K562 (cell line): Measurements from ENCODE around the gene LAMA4. TPM values are rescaled to one million over a fixed set of nuclear protein-coding genes. Genes with fewer than 3 reads are reported as not detected.

Experiments
- ATAC-seq: fragments of 200-7000 bp; cut with Tn5 transposase; 3 replicates; pipeline ENCODE4 v1.9.1; 2020; ENCODE audit warnings: moderate library complexity
- BruUV-seq: library from RNA; stranded (reverse); fragments of 400-500 nt; replicated peaks from 2 replicates; lab custom pipeline; 2021; lab: Mats Ljungman, UMichigan
- CTCF ChIA-PET: fragments of 300-600 bp; formaldehyde crosslinking; extraction: SDS; loops from one replicate; lab custom pipeline; 2021; ENCODE audit warnings: low intra/inter-chr PET ratio; lab: Yijun Ruan, JAX
- POLR2A ChIA-PET: fragments of 300-600, 350-650 bp; sonication (Branson Sonifier 250); formaldehyde crosslinking; extraction: SDS; loops from one replicate; lab custom pipeline; 2021; ENCODE audit warnings: antibody characterized with exemption, inconsistent platforms; lab: Yijun Ruan, JAX
- DNase-seq, 4 experiments: peaks; one replicate each; pipeline versions ENCODE4 v3.0.0 to v3.0.0-alpha.2; 2011 to 2018; ENCODE audit warnings: low spot score in 3 of 4, mixed read lengths in 3 of 4; ENCODE audit errors: extremely low read depth in 1 of 4
- FAIRE-seq: peaks from 2 replicates; lab custom pipeline; 2011; peaks lifted over from hg19 to GRCh38; lab: Jason Lieb, UNC
- H2AFZ ChIP-seq: 2 replicates; pipeline ENCODE4 v1.6.0; 2011; ENCODE audit warnings: low read depth, low read length, control low read depth, inconsistent platforms
- H3K27ac ChIP-seq: fragments of 200-600 bp; 3 replicates; pipeline ENCODE4 v1.8.0; 2011; ENCODE audit warnings: low read depth, mild to moderate bottlenecking, control low read depth, inconsistent platforms, low read length, moderate library complexity, mixed read lengths; ENCODE audit errors: extremely low read depth
- H3K27me3 ChIP-seq, 2 experiments: fragments of 300-600 bp in 1 of 2; 2 replicates in 1 of 2; 3 replicates in 1 of 2; pipeline versions ENCODE4 v1.6.0 to v1.8.0; 2011; ENCODE audit warnings: inconsistent platforms in 2 of 2, low read length in 2 of 2, mild to moderate bottlenecking in 1 of 2, mixed read lengths in 1 of 2, moderate library complexity in 1 of 2; ENCODE audit not compliant: control insufficient read depth in 2 of 2, insufficient read depth in 2 of 2
- H3K36me3 ChIP-seq: fragments of 300-600 bp; 3 replicates; pipeline ENCODE4 v1.8.0; 2011; ENCODE audit warnings: mild to moderate bottlenecking, low read length, inconsistent platforms; ENCODE audit not compliant: control insufficient read depth, insufficient read depth
- H3K4me1 ChIP-seq, 2 experiments: fragments of 200-600 bp in 1 of 2; replicated peaks in 1 of 2; 2 replicates in 1 of 2; 3 replicates in 1 of 2; pipeline versions ENCODE4 v1.5.1 to v1.8.0; 2011; ENCODE audit warnings: inconsistent platforms in 2 of 2, low read length in 2 of 2, mild to moderate bottlenecking in 1 of 2, mixed read lengths in 1 of 2, moderate library complexity in 1 of 2; ENCODE audit not compliant: control insufficient read depth in 2 of 2, insufficient read depth in 2 of 2
- H3K4me2 ChIP-seq: 2 replicates; pipeline ENCODE4 v1.6.1; 2011; ENCODE audit warnings: low read length, control low read depth, inconsistent platforms, mixed read lengths; ENCODE audit not compliant: insufficient read depth
- H3K4me3 ChIP-seq: fragments of 200-600 bp; sonication (generic), shearing (Covaris generic); 2 replicates; pipeline ENCODE4 v1.5.1; 2016; ENCODE audit warnings: control low read depth, inconsistent platforms
- H3K79me2 ChIP-seq: fragments of 200-600 bp; 3 replicates; pipeline ENCODE4 v1.8.0; 2011; ENCODE audit warnings: low read length, inconsistent platforms; ENCODE audit not compliant: control insufficient read depth, insufficient read depth
- H3K9ac ChIP-seq, 2 experiments: 2 replicates each; pipeline versions ENCODE4 v1.6.0 to v1.6.1; 2011; ENCODE audit warnings: low read depth in 2 of 2, low read length in 2 of 2, control low read depth in 1 of 2, inconsistent platforms in 1 of 2, mild to moderate bottlenecking in 1 of 2, mixed read lengths in 1 of 2; ENCODE audit not compliant: insufficient read depth in 1 of 2
- H3K9me1 ChIP-seq: one replicate; pipeline ENCODE4 v1.6.0; 2011; ENCODE audit warnings: inconsistent platforms, mild to moderate bottlenecking, low read length, moderate library complexity; ENCODE audit not compliant: control insufficient read depth, insufficient read depth
- H3K9me3 ChIP-seq: replicated peaks from 2 replicates; pipeline ENCODE4 v1.5.1; 2011; ENCODE audit warnings: low read depth, low read length, inconsistent platforms; ENCODE audit not compliant: control insufficient read depth, insufficient read depth
- H4K20me1 ChIP-seq: replicated peaks from 2 replicates; pipeline ENCODE4 v1.6.1; 2011; ENCODE audit warnings: low read length, inconsistent platforms, mixed read lengths; ENCODE audit not compliant: control insufficient read depth, insufficient read depth
- ASH1L ChIP-seq: fragments of 450-650 bp; IDR thresholded peaks from 2 replicates; pipeline ENCODE4 v1.6.1; 2018; ENCODE audit warnings: borderline replicate concordance, mild to moderate bottlenecking, low read depth; ENCODE audit not compliant: partially characterized antibody
- C11orf30 ChIP-seq: fragments of 450-650 bp; IDR thresholded peaks from 2 replicates; pipeline ENCODE4 v1.6.1; 2016; ENCODE audit warnings: low read depth, mild to moderate bottlenecking
- CAMTA2 ChIP-seq: fragments of 250-450 bp; sonication (Bioruptor Pico); conservative IDR thresholded peaks from 2 replicates; pipeline ENCODE4 v1.5.1; 2022
- CREB3L1 ChIP-seq: fragments of 450-650 bp; IDR thresholded peaks from 2 replicates; pipeline ENCODE4 v1.6.1; 2014; ENCODE audit warnings: low read depth, mild to moderate bottlenecking, moderate library complexity, borderline replicate concordance
- DMBX1 ChIP-seq: fragments of 250-450 bp; sonication (Bioruptor Pico); IDR thresholded peaks from 2 replicates; pipeline ENCODE4 v1.8.0; 2022; ENCODE audit warnings: inconsistent platforms, mild to moderate bottlenecking, moderate library complexity, borderline replicate concordance
- EP400 ChIP-seq: fragments of 450-650 bp; IDR thresholded peaks from 2 replicates; pipeline ENCODE4 v1.6.1; 2017; ENCODE audit warnings: antibody characterized with exemption, mild to moderate bottlenecking, moderate library complexity
- FOSL1 ChIP-seq: fragments of 200-800 bp; sonication (Bioruptor generic); conservative IDR thresholded peaks from 2 replicates; pipeline ENCODE4 v1.6.1; 2016; ENCODE audit warnings: missing genetic modification characterization, missing compliant biosample characterization
- NR3C1 ChIP-seq: sonication (generic); formaldehyde crosslinking; IDR thresholded peaks from 2 replicates; pipeline ENCODE4 v1.8.1; 2022; ENCODE audit warnings: missing genetic modification reagents
- PRPF4 ChIP-seq: fragments of 200-400 bp; formaldehyde crosslinking; IDR thresholded peaks from one replicate; pipeline ENCODE4 v1.6.1; 2017; ENCODE audit warnings: low read length, low read depth, mild to moderate bottlenecking; ENCODE audit not compliant: insufficient read depth, poor library complexity, severe bottlenecking
- SIRT6 ChIP-seq: IDR thresholded peaks from one replicate; pipeline ENCODE4 v1.6.1; 2012; ENCODE audit warnings: low read depth, mild to moderate bottlenecking, control low read depth, inconsistent platforms, low read length, moderate library complexity
- SMARCA5 ChIP-seq: fragments of 450-650 bp; IDR thresholded peaks from 2 replicates; pipeline ENCODE4 v1.6.1; 2016
- ZBTB8A ChIP-seq: fragments of 450-650 bp; IDR thresholded peaks from 2 replicates; pipeline ENCODE4 v1.6.1; 2018; ENCODE audit warnings: mild to moderate bottlenecking, moderate library complexity; ENCODE audit not compliant: partially characterized antibody
- ZC3H11A ChIP-seq: IDR thresholded peaks from 2 replicates; pipeline ENCODE4 v1.6.1; 2012; ENCODE audit warnings: low read depth, low read length, improper control_type of control experiment
- ZNF316 ChIP-seq: fragments of 450-650 bp; IDR thresholded peaks from 2 replicates; pipeline ENCODE4 v1.6.1; 2016
- ZSCAN29 ChIP-seq: fragments of 450-650 bp; IDR thresholded peaks from 2 replicates; pipeline ENCODE4 v1.6.1; 2017
- WGBS: fragments of 100-300 bp; shearing (Covaris generic); methylation state at CpG from one replicate; pipeline ENCODE4 v1.1.6; 2016; ENCODE audit warnings: low coverage, mixed read lengths; ENCODE audit not compliant: insufficient coverage; ENCODE audit errors: missing lambda C conversion rate; 5-methylcytosine and 5-hydroxymethylcytosine counted together
- in situ Hi-C: fragments of 300-500 bp; cut with MboI; formaldehyde crosslinking; loops from 4 replicates; pipeline ENCODE4 v1.15.0; 2018; ENCODE audit warnings: inconsistent platforms, mixed read lengths
- intact Hi-C: fragments of 100-400 bp; cut with micrococcal nuclease; formaldehyde crosslinking; loops from 2 replicates; pipeline ENCODE4 v1.14.2; 2022
- polyA plus RNA-seq, 8 experiments: library from polyadenylated mRNA; depleted of rRNA in 4 of 8; stranded (reverse) in 5 of 8; unstranded in 3 of 8; fragments of >200 nt; fragmentation: Nextera tagmentation in 2 of 8; fragmentation: Illumina TruSeq in 1 of 8; extraction: Ambion mirVana in 2 of 8; extraction: Trizol in 1 of 8; gene quantifications; 2 replicates each; pipeline versions ENCODE4 v1.2.1 to v1.2.3, GENCODE V29; 2011 to 2014; ENCODE audit warnings: inconsistent platforms in 1 of 8, missing spikeins in 1 of 8
- total RNA-seq, 7 experiments: library from RNA; depleted of rRNA in 6 of 7; stranded (reverse); fragments of >200 nt in 6 of 7; fragmentation: Illumina TruSeq in 2 of 7; extraction: Trizol in 2 of 7; gene quantifications; 2 replicates each; pipeline versions ENCODE4 v1.2.1 to v1.2.3, GENCODE V29; 2011 to 2021; ENCODE audit warnings: low replicate concordance in 1 of 7
- TF ChIP-seq, protein P1 (sequence below), 2 experiments: fragments of 450-650 bp in 1 of 2; sonication (generic) in 1 of 2; formaldehyde crosslinking in 1 of 2; IDR thresholded peaks in 1 of 2; conservative IDR thresholded peaks in 1 of 2; 2 replicates each; pipeline versions ENCODE4 v1.6.1 to v1.8.1; 2016 to 2023; ENCODE audit warnings: mild to moderate bottlenecking in 2 of 2, moderate library complexity in 2 of 2, inconsistent platforms in 1 of 2, missing genetic modification reagents in 1 of 2
- TF ChIP-seq, protein P2 (sequence below), 3 experiments: IDR thresholded peaks in 2 of 3; conservative IDR thresholded peaks in 1 of 3; 2 replicates each; pipeline ENCODE4 v1.5.1; 2011 to 2012; ENCODE audit warnings: low read length in 3 of 3, mild to moderate bottlenecking in 3 of 3, control low read depth in 2 of 3, improper control_type of control experiment in 1 of 3, inconsistent platforms in 1 of 3, low read depth in 1 of 3, mixed read lengths in 1 of 3, moderate library complexity in 1 of 3; ENCODE audit not compliant: insufficient read depth in 2 of 3

Gene LAMA4
- total and polyA plus RNA-seq, 9 of the 15 experiments (the other 6 are each of a cell fraction or from before 2014, with no cell fraction given), result 0.05 to 2.9 (median 0.51) TPM

DNA sequence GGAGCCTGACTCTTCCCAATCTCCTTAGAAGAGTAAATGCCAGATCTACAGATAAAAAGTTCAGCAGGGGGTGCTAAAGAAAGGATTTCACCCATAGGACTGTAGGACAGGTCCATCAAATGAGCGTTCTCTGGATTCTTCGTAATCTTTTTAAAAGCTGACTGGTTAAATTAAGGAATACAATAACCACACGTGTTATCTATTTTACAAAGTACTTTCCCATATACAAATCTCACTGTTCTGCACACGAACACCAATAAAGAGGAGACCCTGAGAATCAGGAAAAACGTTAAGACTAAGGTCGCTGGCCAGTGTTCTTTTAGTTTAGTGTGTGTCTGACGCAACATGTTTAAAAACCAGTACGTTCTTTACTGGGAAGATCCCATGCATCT is 167.6 kb downstream of the LAMA4 start:
- 1% methylated on average over 8 of the region's 8 CpGs for WGBS
- FAIRE-seq, result peak; percentile 78
- POLR2A ChIA-PET, result interaction anchor here (0.7 to 1.8 kb wide), 3 partner anchors 13 to 58 kb away, joined by 3 to 9 read pairs (median 3); no protein-coding TSS in a partner anchor
- TF ChIP-seq CAMTA2 (CRISPR knock-in tag) (no peak), C11orf30 (peak; percentile 24; the same call in 1 of the 2 replicates), ZC3H11A (no peak), NR3C1 (CRISPR knock-in tag) (no peak), PRPF4 (no peak), ZNF316 (peak; percentile 33), ZBTB8A (no peak), EP400 (no peak), ZSCAN29 (no peak), FOSL1 (tag) (0 out of 2 replicates have a peak, but pooled peaks have one; percentile 39), ASH1L (no peak), DMBX1 (no peak), SIRT6 (no peak), SMARCA5 (no peak), CREB3L1 (0 out of 2 replicates have a peak, but pooled peaks have one; percentile 18)
- TF ChIP-seq, protein P1, sequence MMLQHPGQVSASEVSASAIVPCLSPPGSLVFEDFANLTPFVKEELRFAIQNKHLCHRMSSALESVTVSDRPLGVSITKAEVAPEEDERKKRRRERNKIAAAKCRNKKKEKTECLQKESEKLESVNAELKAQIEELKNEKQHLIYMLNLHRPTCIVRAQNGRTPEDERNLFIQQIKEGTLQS (IDR thresholded peaks at IDR 0.05), result peak; percentile 68; the same call in 1 of the 2 replicates
- TF ChIP-seq, protein P1 (CRISPR knock-in tag; conservative IDR thresholded peaks at IDR 0.05), result no peak
- TF ChIP-seq, protein P2, sequence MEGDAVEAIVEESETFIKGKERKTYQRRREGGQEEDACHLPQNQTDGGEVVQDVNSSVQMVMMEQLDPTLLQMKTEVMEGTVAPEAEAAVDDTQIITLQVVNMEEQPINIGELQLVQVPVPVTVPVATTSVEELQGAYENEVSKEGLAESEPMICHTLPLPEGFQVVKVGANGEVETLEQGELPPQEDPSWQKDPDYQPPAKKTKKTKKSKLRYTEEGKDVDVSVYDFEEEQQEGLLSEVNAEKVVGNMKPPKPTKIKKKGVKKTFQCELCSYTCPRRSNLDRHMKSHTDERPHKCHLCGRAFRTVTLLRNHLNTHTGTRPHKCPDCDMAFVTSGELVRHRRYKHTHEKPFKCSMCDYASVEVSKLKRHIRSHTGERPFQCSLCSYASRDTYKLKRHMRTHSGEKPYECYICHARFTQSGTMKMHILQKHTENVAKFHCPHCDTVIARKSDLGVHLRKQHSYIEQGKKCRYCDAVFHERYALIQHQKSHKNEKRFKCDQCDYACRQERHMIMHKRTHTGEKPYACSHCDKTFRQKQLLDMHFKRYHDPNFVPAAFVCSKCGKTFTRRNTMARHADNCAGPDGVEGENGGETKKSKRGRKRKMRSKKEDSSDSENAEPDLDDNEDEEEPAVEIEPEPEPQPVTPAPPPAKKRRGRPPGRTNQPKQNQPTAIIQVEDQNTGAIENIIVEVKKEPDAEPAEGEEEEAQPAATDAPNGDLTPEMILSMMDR (IDR thresholded peaks at IDR 0.05 in 2 of 3, conservative IDR thresholded peaks at IDR 0.05 in 1 of 3; ENCODE audit: insufficient read depth in 2 of 3, low read depth in 1 of 3, low read length in 3 of 3), result peak in 1 of 3 experiments; percentile 19; a peak in 2 of 6 replicates

More for the DNA sequence above, 167.6 kb downstream of the LAMA4 start:
- Histone ChIP-seq H3K4me3 (peak overlapping the region; percentile 62), H2AFZ (peak overlapping the region; percentile 95), H3K27ac (peak overlapping the region; percentile 67), H3K27me3 (peaks cover 0 to 2% of the 10 kb centered on the region in 2 experiments; a peak in 2 of 5 replicates), H3K9me3 (no peaks in the 10 kb centered on the region), H3K4me2 (peak overlapping the region; percentile 92), H3K36me3 (peaks cover 30% of the 10 kb centered on the region), H3K4me1 (no peaks in the 10 kb centered on the region; a peak in 1 of 5 replicates), H3K9ac (peak overlapping the region; percentile 81 to 98), H3K9me1 (no peaks in the 10 kb centered on the region), H4K20me1 (no peaks in the 10 kb centered on the region), H3K79me2 (peaks cover 9% of the 10 kb centered on the region; the same call in 2 of the 3 replicates)
- DNase-seq (peak; percentile 38 to 48 (median 43)), ATAC-seq (peak; percentile 69)
- in situ Hi-C loops, result no loop called here
- intact Hi-C loops, result loop anchor here (2.0 to 5.0 kb wide), 2 partner anchors 61 to 76 kb away; no protein-coding TSS in a partner anchor
- CTCF ChIA-PET, result interaction anchor here (2.2 kb wide), 1 partner anchor 76 kb away, joined by 11 read pairs; no protein-coding TSS in a partner anchor
- BruUV-seq, result TSS peak; percentile 50
